Type B pancreatic cell (in vitro differentiated cells): Measurements from ENCODE around the gene BST1. TPM values are rescaled to one million over a fixed set of nuclear protein-coding genes. Genes with fewer than 3 reads are reported as not detected.

Experiments used
- DNase-seq: peaks from one replicate; pipeline ENCODE4 v3.0.0; 2021; ENCODE audit warnings: mixed read lengths; ENCODE audit not compliant: unreplicated experiment; ENCODE audit errors: extremely low spot score
- H3K27ac Mint-ChIP-seq: 2 replicates; pipeline ENCODE4 v1.8.0; 2021; ENCODE audit warnings: mild to moderate bottlenecking, mixed read lengths
- H3K27me3 Mint-ChIP-seq: 2 replicates; pipeline ENCODE4 v1.8.0; 2021; ENCODE audit warnings: mixed read lengths
- H3K36me3 Mint-ChIP-seq: 2 replicates; pipeline ENCODE4 v1.8.0; 2021; ENCODE audit warnings: mixed read lengths
- H3K4me1 Mint-ChIP-seq: one replicate; pipeline ENCODE4 v1.8.0; 2021; ENCODE audit warnings: mixed read lengths; ENCODE audit not compliant: unreplicated experiment
- H3K4me3 Mint-ChIP-seq: 2 replicates; pipeline ENCODE4 v1.8.0; 2021; ENCODE audit warnings: mild to moderate bottlenecking, mixed read lengths
- H3K9me3 Mint-ChIP-seq: 2 replicates; pipeline ENCODE4 v1.8.0; 2021; ENCODE audit warnings: mixed read lengths
- total RNA-seq: library from RNA; stranded (reverse); gene quantifications from 2 replicates; pipeline ENCODE4 v1.2.1, GENCODE V29; 2021; ENCODE audit warnings: low replicate concordance
- TF ChIP-seq, protein P1 (sequence below): fragments of 200-600 bp; sonication (generic); conservative IDR thresholded peaks from 2 replicates; pipeline ENCODE4 v1.5.0; 2021; ENCODE audit warnings: antibody characterized with exemption, mild to moderate bottlenecking

BST1 gene
- total RNA-seq, 1 donor from 2014 or later: 0.89 TPM

DNA sequence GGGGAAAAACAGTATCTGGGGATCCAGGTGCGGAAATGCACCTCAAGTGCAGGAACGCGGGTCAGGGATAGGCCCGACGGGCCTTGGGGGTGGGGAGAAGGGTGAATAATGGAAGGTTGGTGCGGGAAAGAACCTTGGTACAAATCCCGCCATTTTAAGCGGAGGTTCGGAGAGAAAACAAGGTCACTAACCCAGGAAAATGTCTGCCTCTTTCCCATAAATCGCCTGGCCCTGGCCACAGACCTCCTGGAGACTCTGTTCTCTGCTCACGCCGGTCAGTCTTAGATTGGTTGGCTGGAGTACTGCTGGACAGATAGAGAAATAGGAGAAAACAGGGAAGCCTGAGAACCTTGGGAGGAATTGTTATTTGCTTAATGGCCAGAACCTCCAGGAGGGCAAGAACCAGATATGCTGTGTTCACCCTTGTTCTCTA is 46.8 kb upstream of the BST1 start:
- peaks cover 25% of the 10 kb centered on the region for H3K4me1 Mint-ChIP-seq
- peak overlapping the region; percentile 96 for H3K4me3 Mint-ChIP-seq
- DNase-seq: no peak
- no peaks in the 10 kb centered on the region for H3K27me3 Mint-ChIP-seq
- H3K36me3 Mint-ChIP-seq: peaks cover 3% of the 10 kb centered on the region
- peak overlapping the region; percentile 99 for H3K27ac Mint-ChIP-seq
- H3K9me3 Mint-ChIP-seq: no peaks in the 10 kb centered on the region
- TF ChIP-seq, protein P1, sequence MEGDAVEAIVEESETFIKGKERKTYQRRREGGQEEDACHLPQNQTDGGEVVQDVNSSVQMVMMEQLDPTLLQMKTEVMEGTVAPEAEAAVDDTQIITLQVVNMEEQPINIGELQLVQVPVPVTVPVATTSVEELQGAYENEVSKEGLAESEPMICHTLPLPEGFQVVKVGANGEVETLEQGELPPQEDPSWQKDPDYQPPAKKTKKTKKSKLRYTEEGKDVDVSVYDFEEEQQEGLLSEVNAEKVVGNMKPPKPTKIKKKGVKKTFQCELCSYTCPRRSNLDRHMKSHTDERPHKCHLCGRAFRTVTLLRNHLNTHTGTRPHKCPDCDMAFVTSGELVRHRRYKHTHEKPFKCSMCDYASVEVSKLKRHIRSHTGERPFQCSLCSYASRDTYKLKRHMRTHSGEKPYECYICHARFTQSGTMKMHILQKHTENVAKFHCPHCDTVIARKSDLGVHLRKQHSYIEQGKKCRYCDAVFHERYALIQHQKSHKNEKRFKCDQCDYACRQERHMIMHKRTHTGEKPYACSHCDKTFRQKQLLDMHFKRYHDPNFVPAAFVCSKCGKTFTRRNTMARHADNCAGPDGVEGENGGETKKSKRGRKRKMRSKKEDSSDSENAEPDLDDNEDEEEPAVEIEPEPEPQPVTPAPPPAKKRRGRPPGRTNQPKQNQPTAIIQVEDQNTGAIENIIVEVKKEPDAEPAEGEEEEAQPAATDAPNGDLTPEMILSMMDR: no peak

DNA sequence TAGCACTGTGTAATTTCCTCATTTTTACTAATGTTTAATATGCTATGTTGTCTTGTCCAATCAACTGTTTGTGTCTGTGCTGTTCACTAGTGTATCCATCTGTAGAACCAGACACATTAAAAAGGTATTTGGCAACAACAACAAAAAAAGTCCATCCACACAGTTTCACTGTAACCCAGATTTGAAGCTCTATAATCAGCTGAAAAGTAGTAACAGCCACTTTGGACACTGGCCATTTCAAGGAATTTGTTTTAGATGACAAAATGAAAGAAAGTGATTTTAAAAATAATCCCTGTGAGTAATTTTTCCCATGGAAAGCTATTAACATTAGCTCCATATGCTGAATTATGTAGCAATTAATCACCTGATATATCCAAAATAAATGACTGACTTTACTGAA is 45.5 kb upstream of the BST1 start:
- H3K4me3 Mint-ChIP-seq: no peak overlapping the region
- peaks cover 3% of the 10 kb centered on the region for H3K36me3 Mint-ChIP-seq
- H3K27me3 Mint-ChIP-seq: no peaks in the 10 kb centered on the region
- H3K27ac Mint-ChIP-seq: peak overlapping the region; percentile 82
- H3K4me1 Mint-ChIP-seq: peaks cover 16% of the 10 kb centered on the region
- no peak for DNase-seq
- TF ChIP-seq, protein P1: no peak
- H3K9me3 Mint-ChIP-seq: no peaks in the 10 kb centered on the region

DNA sequence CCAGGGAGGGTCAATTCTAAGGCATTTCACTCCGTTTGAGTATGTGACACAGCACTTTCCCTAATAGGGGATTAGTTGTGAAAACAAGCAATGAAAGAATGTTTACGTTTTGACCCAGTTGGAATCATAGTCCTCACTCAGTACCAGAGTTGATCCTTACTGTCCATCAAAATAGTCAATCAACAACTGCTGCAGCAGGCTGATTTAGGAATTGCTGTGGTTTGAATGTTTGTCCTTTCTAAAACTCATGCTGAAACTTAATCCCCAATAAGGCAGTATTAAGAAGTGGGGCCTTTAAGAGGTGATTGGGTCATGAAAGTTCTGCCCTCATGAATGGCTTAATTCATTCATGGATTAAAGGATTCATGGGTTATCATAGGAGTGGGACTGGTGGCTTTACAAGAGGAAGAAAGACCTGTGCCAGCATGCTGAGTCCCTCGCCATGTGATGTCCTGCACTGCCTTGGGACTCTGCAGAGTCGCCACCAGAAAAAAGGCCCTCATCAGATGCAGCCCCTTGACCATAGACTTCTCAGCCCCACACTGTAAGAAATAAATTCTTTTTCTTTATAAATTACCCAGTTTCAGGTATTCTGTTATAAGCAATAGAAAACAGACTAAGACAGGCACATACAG is 44.6 kb upstream of the BST1 start:
- DNase-seq: no peak
- no peaks in the 10 kb centered on the region for H3K9me3 Mint-ChIP-seq
- peaks cover 3% of the 10 kb centered on the region for H3K36me3 Mint-ChIP-seq
- H3K4me3 Mint-ChIP-seq: no peak overlapping the region
- no peak overlapping the region for H3K27ac Mint-ChIP-seq
- TF ChIP-seq, protein P1: no peak
- H3K27me3 Mint-ChIP-seq: no peaks in the 10 kb centered on the region
- H3K4me1 Mint-ChIP-seq: peaks cover 10% of the 10 kb centered on the region

DNA sequence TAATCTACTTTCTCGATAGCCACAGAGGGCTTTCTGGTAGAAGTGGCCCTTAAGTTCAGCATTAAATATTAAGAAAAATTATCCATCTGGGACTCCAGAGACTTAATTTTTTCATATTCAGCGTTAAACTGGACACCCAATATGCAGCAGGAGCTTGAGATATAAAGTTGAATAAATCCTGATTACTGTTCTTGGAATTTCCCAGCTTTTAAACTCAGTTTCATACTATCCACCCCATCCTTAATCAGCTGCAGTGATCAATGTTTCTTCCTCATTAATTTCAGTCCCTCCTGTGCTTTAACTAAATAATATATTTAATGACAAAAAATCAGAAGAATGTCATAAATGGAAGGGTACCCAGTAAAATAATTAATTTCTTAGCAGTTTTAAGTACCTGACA is 44.1 kb upstream of the BST1 start:
- no peak overlapping the region for H3K27ac Mint-ChIP-seq
- no peak overlapping the region for H3K4me3 Mint-ChIP-seq

DNA sequence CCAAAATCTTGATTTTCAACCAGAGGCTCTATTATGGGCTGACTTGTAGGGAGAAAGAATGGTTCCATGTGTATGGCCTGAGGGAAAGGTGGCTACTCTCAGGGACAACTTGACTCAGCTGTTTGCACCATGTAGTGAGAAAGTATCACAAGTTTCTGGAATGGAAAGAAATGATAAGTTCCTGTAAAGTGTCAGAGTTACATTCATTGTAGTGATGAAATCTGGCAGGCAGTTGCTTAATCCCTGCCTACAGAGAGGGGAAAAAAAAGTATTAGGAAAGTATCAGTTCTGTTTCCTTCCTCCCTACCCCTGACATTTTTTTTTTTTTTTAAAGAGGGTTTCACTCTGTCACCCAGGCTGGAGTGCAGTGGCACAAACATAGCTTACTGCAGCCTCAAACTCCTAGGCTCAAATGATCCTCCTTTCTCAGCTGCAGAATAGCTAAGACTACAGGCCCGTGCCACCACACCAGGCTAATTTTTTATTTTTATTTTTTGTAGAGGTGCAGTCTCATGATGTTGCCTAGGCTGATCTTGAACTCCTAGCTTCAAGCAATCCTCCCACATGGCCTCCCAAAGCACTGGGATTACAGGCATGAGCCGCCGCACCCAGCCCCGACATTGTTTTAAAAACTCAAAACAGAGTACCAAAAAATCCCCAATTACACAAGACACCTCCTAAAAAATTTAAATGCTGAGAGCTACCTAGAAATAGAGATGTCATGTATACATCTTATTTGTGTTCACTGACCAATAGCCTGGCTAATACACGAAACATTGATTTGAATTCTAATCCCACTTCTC is 42.9 kb upstream of the BST1 start:
- H3K4me3 Mint-ChIP-seq: no peak overlapping the region
- H3K27ac Mint-ChIP-seq: peak overlapping the region; percentile 86
- H3K36me3 Mint-ChIP-seq: peaks cover 7% of the 10 kb centered on the region
- no peak for DNase-seq
- no peaks in the 10 kb centered on the region for H3K27me3 Mint-ChIP-seq
- no peaks in the 10 kb centered on the region for H3K9me3 Mint-ChIP-seq
- H3K4me1 Mint-ChIP-seq: peaks cover 4% of the 10 kb centered on the region
- TF ChIP-seq, protein P1: no peak

More for the DNA sequence above, 44.1 kb upstream of the BST1 start:
- TF ChIP-seq, protein P1: no peak
- Mint-ChIP-seq H3K9me3 (no peaks in the 10 kb centered on the region), H3K27me3 (no peaks in the 10 kb centered on the region), H3K4me1 (peaks cover 5% of the 10 kb centered on the region), H3K36me3 (peaks cover 3% of the 10 kb centered on the region)
- no peak for DNase-seq
